ENCODE results near the gene GPAT2. TPM values are rescaled to one million over a fixed set of nuclear protein-coding genes. Genes with fewer than 3 reads are reported as not detected.
"Not testable (repeated sequence)": the region's sequence is repeated elsewhere in the genome, so short reads cannot be mapped to it uniquely, and the experiment has no call there.

The GPAT2 gene
- total RNA-seq, 6 experiments from 2014 or later = 0.39 to 2.0 (median 0.90) TPM; not detected in 2

GRCh38 chr2:96012792-96013264 lies 21.9 kb downstream of the GPAT2 start:
- H3K27ac ChIP-seq; ATAC-seq; DNase-seq; H3K4me1 ChIP-seq; intact Hi-C loops (cut with DNase I); H3K27me3 ChIP-seq; H3K9me3 ChIP-seq; H3K36me3 ChIP-seq; H3K4me3 ChIP-seq: not testable (repeated sequence)
- 100% methylated on average over 1 of the region's 1 CpG for WGBS (ENCODE audit: insufficient coverage, low coverage, low lambda C conversion rate, missing lambda C conversion rate)

- H3K9me3 ChIP-seq; H3K4me1 ChIP-seq; H3K4me3 ChIP-seq; ATAC-seq; H3K36me3 ChIP-seq; intact Hi-C loops (cut with DNase I); DNase-seq; H3K27ac ChIP-seq; H3K27me3 ChIP-seq: not testable (repeated sequence)
- WGBS (ENCODE audit: insufficient coverage, low coverage, low lambda C conversion rate, missing lambda C conversion rate) = 81% methylated on average over 7 of the region's 8 CpGs
Observed at GRCh38 chr2:96012086-96012791, 22.5 kb downstream of the GPAT2 start.

GRCh38 chr2:96011129-96011455 lies 23.6 kb downstream of the GPAT2 start:
- H3K9me3 ChIP-seq; H3K27me3 ChIP-seq; H3K36me3 ChIP-seq; DNase-seq; H3K27ac ChIP-seq; H3K4me1 ChIP-seq; intact Hi-C loops (cut with DNase I); H3K4me3 ChIP-seq: not testable (repeated sequence)
- TF ChIP-seq CTCF (IDR thresholded peaks at IDR 0.05) = peak in 2 of 4 donors; percentile 17
- ATAC-seq = peak; percentile 42 to 57 (median 48)
- 0% methylated on average over 1 of the region's 4 CpGs for WGBS (ENCODE audit: insufficient coverage, low coverage, low lambda C conversion rate, missing lambda C conversion rate)

- Histone ChIP-seq H3K4me3 (peak overlapping the region; percentile 33 to 51 (median 47)), H3K27ac (peak overlapping the region; percentile 26 to 47 (median 39))
- H3K36me3 ChIP-seq; H3K4me1 ChIP-seq; H3K9me3 ChIP-seq; intact Hi-C loops (cut with DNase I); H3K27me3 ChIP-seq: not testable (repeated sequence)
- peak; percentile 99 for ATAC-seq
- 0% methylated on average over 2 of the region's 65 CpGs for WGBS (ENCODE audit: insufficient coverage, low coverage, low lambda C conversion rate, missing lambda C conversion rate)
- TF ChIP-seq POLR2A (IDR thresholded peaks at IDR 0.05) = peak; percentile 45
- peak; percentile 98 to 99 (median 98) for DNase-seq
Observed at GRCh38 chr2:96010320-96011128, 24.2 kb downstream of the GPAT2 start.

- DNase-seq; intact Hi-C loops (cut with DNase I); H3K4me1 ChIP-seq; H3K36me3 ChIP-seq; H3K27me3 ChIP-seq; H3K9me3 ChIP-seq: not testable (repeated sequence)
- WGBS (ENCODE audit: insufficient coverage, low coverage, low lambda C conversion rate, missing lambda C conversion rate) = 29% methylated on average over 7 of the region's 10 CpGs
- peak; percentile 19 to 51 (median 28) for ATAC-seq
- peak overlapping the region; percentile 26 to 47 (median 39) for H3K27ac ChIP-seq
- peak overlapping the region; percentile 33 to 51 (median 47) for H3K4me3 ChIP-seq
Observed at GRCh38 chr2:96009833-96010232, 24.9 kb downstream of the GPAT2 start.

GRCh38 chr2:96008051-96008450 lies 26.7 kb downstream of the GPAT2 start:
- H3K27me3 ChIP-seq; H3K36me3 ChIP-seq; H3K4me3 ChIP-seq; H3K9me3 ChIP-seq; H3K27ac ChIP-seq; intact Hi-C loops (cut with DNase I); ATAC-seq; H3K4me1 ChIP-seq; DNase-seq: not testable (repeated sequence)
- 56% methylated on average over 6 of the region's 6 CpGs for WGBS (ENCODE audit: insufficient coverage, low coverage, low lambda C conversion rate, missing lambda C conversion rate)

- H3K27ac ChIP-seq; H3K4me1 ChIP-seq; ATAC-seq; intact Hi-C loops (cut with DNase I); H3K4me3 ChIP-seq; DNase-seq; H3K9me3 ChIP-seq; H3K36me3 ChIP-seq; H3K27me3 ChIP-seq: not testable (repeated sequence)
- WGBS (ENCODE audit: insufficient coverage, low coverage, low lambda C conversion rate, missing lambda C conversion rate) = 69% methylated on average over 2 of the region's 5 CpGs
Observed at GRCh38 chr2:96006248-96006647, 28.5 kb downstream of the GPAT2 start.

All from right lobe of liver (tissue), 6 donors.